HepG2 (cell line): ENCODE results near the gene LRP1B. TPM values are rescaled to one million over a fixed set of nuclear protein-coding genes. Genes with fewer than 3 reads are reported as not detected.

ENCODE experiments used
- ATAC-seq: fragments of 200-7000 bp; cut with Tn5 transposase; 3 replicates; pipeline ENCODE4 v1.9.1; 2020; ENCODE audit warnings: mild to moderate bottlenecking, moderate library complexity
- BruUV-seq: library from RNA; stranded (reverse); fragments of 400-500 nt; replicated peaks from 2 replicates; lab custom pipeline; 2021; lab: Mats Ljungman, UMichigan
- CTCF ChIA-PET: fragments of 300-600 bp; formaldehyde crosslinking; extraction: SDS; loops from one replicate; lab custom pipeline; 2021; ENCODE audit warnings: low total read pairs, inconsistent platforms, low intra/inter-chr PET ratio; lab: Yijun Ruan, JAX
- POLR2A ChIA-PET: fragments of 350-600 bp; sonication (Branson Sonifier 250); formaldehyde crosslinking; loops from one replicate; lab custom pipeline; 2020; ENCODE audit warnings: antibody characterized with exemption, inconsistent platforms; lab: Yijun Ruan, JAX
- DNase-seq: peaks from one replicate; pipeline ENCODE4 v3.0.0-alpha.2; 2015; ENCODE audit warnings: low spot score
- FAIRE-seq: peaks from 3 replicates; lab custom pipeline; 2011; peaks lifted over from hg19 to GRCh38; lab: Jason Lieb, UNC
- H2AFZ ChIP-seq: one replicate; pipeline ENCODE4 v1.6.1; 2011; ENCODE audit warnings: low read length, inconsistent platforms
- H3K27ac ChIP-seq: fragments of 300-600 bp; 3 replicates; pipeline ENCODE4 v1.8.0; 2011; ENCODE audit warnings: mixed run types, mild to moderate bottlenecking, mixed read lengths, low read length, inconsistent platforms; ENCODE audit not compliant: insufficient read depth; ENCODE audit errors: extremely low read length
- H3K27me3 ChIP-seq, 2 experiments: fragments of 200-600 bp in 1 of 2; 2 replicates in 1 of 2; 3 replicates in 1 of 2; pipeline versions ENCODE4 v1.6.0 to v1.8.0; 2011; ENCODE audit warnings: low read length in 2 of 2, mild to moderate bottlenecking in 2 of 2, moderate library complexity in 2 of 2, inconsistent platforms in 1 of 2; ENCODE audit not compliant: insufficient read depth in 2 of 2, control insufficient read depth in 1 of 2
- H3K36me3 ChIP-seq, 2 experiments: fragments of 200-600 bp in 1 of 2; replicated peaks in 1 of 2; 2 replicates in 1 of 2; 3 replicates in 1 of 2; pipeline versions ENCODE4 v1.5.1 to v1.8.0; 2011; ENCODE audit warnings: low read length in 2 of 2, inconsistent platforms in 1 of 2; ENCODE audit not compliant: insufficient read depth in 2 of 2, control insufficient read depth in 1 of 2
- H3K4me1 ChIP-seq: 2 replicates; pipeline ENCODE4 v1.5.1; 2012; ENCODE audit warnings: low read length, inconsistent platforms; ENCODE audit not compliant: insufficient read depth
- H3K4me2 ChIP-seq: 2 replicates; pipeline ENCODE4 v1.6.0; 2011; ENCODE audit warnings: low read depth, low read length, inconsistent platforms
- H3K4me3 ChIP-seq, 3 experiments: fragments of 200-600 bp in 1 of 3; sonication (generic), shearing (Covaris generic) in 1 of 3; replicated peaks in 1 of 3; 2 replicates each; pipeline ENCODE4 v1.5.1; 2011 to 2016; ENCODE audit warnings: low read length in 3 of 3, inconsistent platforms in 2 of 3, low read depth in 2 of 3, mild to moderate bottlenecking in 2 of 3, control low read depth in 1 of 3, mixed read lengths in 1 of 3; ENCODE audit not compliant: insufficient read depth in 1 of 3
- H3K79me2 ChIP-seq: one replicate; pipeline ENCODE4 v1.6.1; 2011; ENCODE audit warnings: low read length, inconsistent platforms; ENCODE audit not compliant: insufficient read depth
- H3K9ac ChIP-seq: 2 replicates; pipeline ENCODE4 v1.6.0; 2011; ENCODE audit warnings: mild to moderate bottlenecking, low read depth, low read length, inconsistent platforms; ENCODE audit not compliant: insufficient read depth
- H3K9me3 ChIP-seq: 2 replicates; pipeline ENCODE4 v1.5.1; 2012; ENCODE audit warnings: mild to moderate bottlenecking, low read length
- H4K20me1 ChIP-seq: 2 replicates; pipeline ENCODE4 v1.6.0; 2011; ENCODE audit warnings: inconsistent platforms, mild to moderate bottlenecking, low read length, moderate library complexity; ENCODE audit not compliant: insufficient read depth
- GABPA ChIP-seq, 2 experiments: IDR thresholded peaks; 2 replicates each; pipeline ENCODE4 v1.6.1; 2011 to 2016; ENCODE audit warnings: low read depth in 2 of 2, low read length in 1 of 2, missing biosample characterization in 1 of 2, missing genetic modification characterization in 1 of 2
- JDP2 ChIP-seq: sonication (generic); formaldehyde crosslinking; IDR thresholded peaks from 2 replicates; pipeline ENCODE4 v1.8.1; 2022; ENCODE audit warnings: missing genetic modification reagents, borderline replicate concordance
- REL ChIP-seq: sonication (generic); formaldehyde crosslinking; conservative IDR thresholded peaks from 2 replicates; pipeline ENCODE4 v1.8.0; 2022; ENCODE audit warnings: mild to moderate bottlenecking, missing genetic modification reagents, moderate library complexity
- U2AF1 ChIP-seq: fragments of 200-400 bp; formaldehyde crosslinking; optimal IDR thresholded peaks from 2 replicates; pipeline ENCODE3; 2017; ENCODE audit warnings: mild to moderate bottlenecking, low read depth, low read length
- ZNF251 ChIP-seq: sonication (generic); formaldehyde crosslinking; IDR thresholded peaks from 2 replicates; pipeline ENCODE4 v1.9.0; 2021; ENCODE audit warnings: mild to moderate bottlenecking, missing genetic modification reagents
- ZNF446 ChIP-seq: sonication (generic); formaldehyde crosslinking; IDR thresholded peaks from 2 replicates; pipeline ENCODE4 v1.5.0; 2020; ENCODE audit warnings: mild to moderate bottlenecking, missing genetic modification reagents
- ZNF484 ChIP-seq: sonication (generic); formaldehyde crosslinking; IDR thresholded peaks from 2 replicates; pipeline ENCODE4 v1.5.1; 2020; ENCODE audit warnings: mild to moderate bottlenecking, low read depth, missing genetic modification reagents, borderline replicate concordance
- WGBS: methylation state at CpG from one replicate; pipeline ENCODE4 v1.1.6; 2017; ENCODE audit warnings: low lambda C conversion rate; 5-methylcytosine and 5-hydroxymethylcytosine counted together
- in situ Hi-C: cut with HindIII; loops from 2 replicates; pipeline ENCODE4 v1.10.0; 2017; ENCODE audit warnings: low pct_unique_long_range_greater_than_20kb; ENCODE audit not compliant: extremely low pct_ligation_motif_present
- intact Hi-C: fragments of 100-400 bp; cut with micrococcal nuclease; formaldehyde crosslinking; loops from one replicate; pipeline ENCODE4 v1.10.0; 2022; ENCODE audit not compliant: unreplicated experiment
- polyA plus RNA-seq, 8 experiments: library from polyadenylated mRNA; depleted of rRNA in 3 of 8; stranded (reverse) in 7 of 8; unstranded in 1 of 8; fragments of >200 nt; fragmentation: Illumina TruSeq in 4 of 8; extraction: Trizol in 4 of 8; gene quantifications; 2 replicates each; pipeline versions ENCODE4 v1.2.1 to v1.2.3, GENCODE V29; 2011 to 2016; ENCODE audit warnings: low read depth in 4 of 8, missing spikeins in 1 of 8, mixed read lengths in 1 of 8; ENCODE audit not compliant: insufficient read depth in 1 of 8
- total RNA-seq, 5 experiments: library from RNA; depleted of rRNA; stranded (reverse); fragments of >200 nt; fragmentation: Illumina TruSeq; extraction: Trizol; gene quantifications; 2 replicates each; pipeline ENCODE4 v1.2.3, GENCODE V29; 2016; ENCODE audit warnings: low read depth in 1 of 5
- TF ChIP-seq, protein P1 (sequence below): sonication (generic); formaldehyde crosslinking; IDR thresholded peaks from 2 replicates; pipeline ENCODE4 v1.4.0; 2020; ENCODE audit warnings: missing genetic modification reagents, borderline replicate concordance

Gene LRP1B
- total and polyA plus RNA-seq, 2 of the 13 experiments (the other 11 are each of a cell fraction or from before 2014, with no cell fraction given), result 0.04 TPM; not detected in 1

DNA sequence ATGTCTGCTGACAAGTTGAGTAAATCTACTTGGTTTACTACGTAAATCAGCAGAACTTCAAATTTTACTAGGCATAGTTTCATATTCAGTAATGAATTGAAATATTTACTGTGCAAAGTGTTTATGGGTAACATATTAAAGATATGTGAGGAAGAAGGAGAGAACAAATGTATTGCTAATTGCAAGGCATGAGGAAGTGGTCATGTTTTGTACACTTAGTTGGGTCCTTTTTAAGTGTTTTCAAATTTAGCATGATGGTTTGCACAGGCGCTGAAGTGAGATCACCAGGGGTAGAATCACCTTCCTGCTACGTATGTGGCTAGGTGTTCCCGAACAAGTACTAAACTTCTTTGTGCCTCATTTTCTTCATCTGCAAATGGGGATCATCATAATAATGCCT is 1534.4 kb downstream of the LRP1B start:
- Histone ChIP-seq H3K4me1 (no peaks in the 10 kb centered on the region), H2AFZ (no peak overlapping the region), H3K9ac (no peak overlapping the region), H3K4me2 (no peak overlapping the region), H3K79me2 (no peaks in the 10 kb centered on the region), H3K9me3 (no peaks in the 10 kb centered on the region), H3K27me3 (no peaks in the 10 kb centered on the region), H3K27ac (no peak overlapping the region), H3K36me3 (no peaks in the 10 kb centered on the region), H3K4me3 (no peak overlapping the region), H4K20me1 (no peaks in the 10 kb centered on the region)
- intact Hi-C loops (no loop called here), in situ Hi-C loops (no loop called here)
- WGBS, result 27% methylated on average over 4 of the region's 4 CpGs
- TF ChIP-seq, protein P1, sequence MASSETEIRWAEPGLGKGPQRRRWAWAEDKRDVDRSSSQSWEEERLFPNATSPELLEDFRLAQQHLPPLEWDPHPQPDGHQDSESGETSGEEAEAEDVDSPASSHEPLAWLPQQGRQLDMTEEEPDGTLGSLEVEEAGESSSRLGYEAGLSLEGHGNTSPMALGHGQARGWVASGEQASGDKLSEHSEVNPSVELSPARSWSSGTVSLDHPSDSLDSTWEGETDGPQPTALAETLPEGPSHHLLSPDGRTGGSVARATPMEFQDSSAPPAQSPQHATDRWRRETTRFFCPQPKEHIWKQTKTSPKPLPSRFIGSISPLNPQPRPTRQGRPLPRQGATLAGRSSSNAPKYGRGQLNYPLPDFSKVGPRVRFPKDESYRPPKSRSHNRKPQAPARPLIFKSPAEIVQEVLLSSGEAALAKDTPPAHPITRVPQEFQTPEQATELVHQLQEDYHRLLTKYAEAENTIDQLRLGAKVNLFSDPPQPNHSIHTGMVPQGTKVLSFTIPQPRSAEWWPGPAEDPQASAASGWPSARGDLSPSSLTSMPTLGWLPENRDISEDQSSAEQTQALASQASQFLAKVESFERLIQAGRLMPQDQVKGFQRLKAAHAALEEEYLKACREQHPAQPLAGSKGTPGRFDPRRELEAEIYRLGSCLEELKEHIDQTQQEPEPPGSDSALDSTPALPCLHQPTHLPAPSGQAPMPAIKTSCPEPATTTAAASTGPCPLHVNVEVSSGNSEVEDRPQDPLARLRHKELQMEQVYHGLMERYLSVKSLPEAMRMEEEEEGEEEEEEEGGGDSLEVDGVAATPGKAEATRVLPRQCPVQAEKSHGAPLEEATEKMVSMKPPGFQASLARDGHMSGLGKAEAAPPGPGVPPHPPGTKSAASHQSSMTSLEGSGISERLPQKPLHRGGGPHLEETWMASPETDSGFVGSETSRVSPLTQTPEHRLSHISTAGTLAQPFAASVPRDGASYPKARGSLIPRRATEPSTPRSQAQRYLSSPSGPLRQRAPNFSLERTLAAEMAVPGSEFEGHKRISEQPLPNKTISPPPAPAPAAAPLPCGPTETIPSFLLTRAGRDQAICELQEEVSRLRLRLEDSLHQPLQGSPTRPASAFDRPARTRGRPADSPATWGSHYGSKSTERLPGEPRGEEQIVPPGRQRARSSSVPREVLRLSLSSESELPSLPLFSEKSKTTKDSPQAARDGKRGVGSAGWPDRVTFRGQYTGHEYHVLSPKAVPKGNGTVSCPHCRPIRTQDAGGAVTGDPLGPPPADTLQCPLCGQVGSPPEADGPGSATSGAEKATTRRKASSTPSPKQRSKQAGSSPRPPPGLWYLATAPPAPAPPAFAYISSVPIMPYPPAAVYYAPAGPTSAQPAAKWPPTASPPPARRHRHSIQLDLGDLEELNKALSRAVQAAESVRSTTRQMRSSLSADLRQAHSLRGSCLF (CRISPR knock-in tag), result no peak
- no peak for TF ChIP-seq GABPA (IDR thresholded peaks at IDR 0.05; ENCODE audit: low read depth, low read length)
- no peak for TF ChIP-seq GABPA (CRISPR knock-in tag; IDR thresholded peaks at IDR 0.05; ENCODE audit: low read depth)
- TF ChIP-seq JDP2 (CRISPR knock-in tag), result no peak
- no peak for TF ChIP-seq REL (CRISPR knock-in tag)
- no peak for TF ChIP-seq ZNF446
- no peak for TF ChIP-seq ZNF251
- TF ChIP-seq ZNF484 (CRISPR knock-in tag), result no peak
- TF ChIP-seq U2AF1, result no peak
- ChIA-PET CTCF (no interaction called here), POLR2A (no interaction called here)
- no TSS peak for BruUV-seq
- no peak for ATAC-seq
- no peak for FAIRE-seq
- DNase-seq, result no peak
